Skeletal muscle tissue (tissue), 4 donors: ENCODE measurements around the gene STPG1. TPM values are rescaled to one million over a fixed set of nuclear protein-coding genes. Genes with fewer than 3 reads are reported as not detected.
"Not testable (repeated sequence)": the region's sequence is repeated elsewhere in the genome, so short reads cannot be mapped to it uniquely, and the experiment has no call there.

Experiments
- H3K27ac ChIP-seq: one replicate; pipeline ENCODE4 v1.7.0; 2013; ENCODE audit warnings: mild to moderate bottlenecking, low read depth, low read length, inconsistent platforms
- H3K27me3 ChIP-seq, 3 donors: one replicate each; pipeline ENCODE4 v1.7.0; 2013; ENCODE audit warnings: low read length in 3 of 3; ENCODE audit not compliant: control insufficient read depth in 3 of 3, insufficient read depth in 3 of 3
- H3K36me3 ChIP-seq, 3 donors: one replicate each; pipeline ENCODE4 v1.7.0; 2013; ENCODE audit warnings: low read length in 3 of 3; ENCODE audit not compliant: control insufficient read depth in 3 of 3, insufficient read depth in 3 of 3
- H3K4me1 ChIP-seq, 3 donors: one replicate each; pipeline ENCODE4 v1.7.0; 2013; ENCODE audit warnings: low read length in 3 of 3, mild to moderate bottlenecking in 3 of 3; ENCODE audit not compliant: control insufficient read depth in 3 of 3, insufficient read depth in 3 of 3
- H3K4me3 ChIP-seq, 3 donors: one replicate each; pipeline ENCODE4 v1.7.0; 2013; ENCODE audit warnings: low read length in 3 of 3
- H3K9ac ChIP-seq, 3 donors: one replicate each; pipeline ENCODE4 v1.7.0; 2013; ENCODE audit warnings: low read length in 3 of 3, mild to moderate bottlenecking in 3 of 3, moderate library complexity in 2 of 3, low read depth in 1 of 3
- H3K9me3 ChIP-seq, 3 donors: one replicate each; pipeline ENCODE4 v1.7.0; 2013; ENCODE audit warnings: low read length in 3 of 3; ENCODE audit not compliant: control insufficient read depth in 3 of 3
- total RNA-seq: library from RNA; depleted of rRNA; stranded (reverse); fragments of >200 nt; gene quantifications from one replicate; pipeline ENCODE4 v1.2.3, GENCODE V29; 2014
- donor health status: Osteomylitis.

STPG1 gene, protein sequence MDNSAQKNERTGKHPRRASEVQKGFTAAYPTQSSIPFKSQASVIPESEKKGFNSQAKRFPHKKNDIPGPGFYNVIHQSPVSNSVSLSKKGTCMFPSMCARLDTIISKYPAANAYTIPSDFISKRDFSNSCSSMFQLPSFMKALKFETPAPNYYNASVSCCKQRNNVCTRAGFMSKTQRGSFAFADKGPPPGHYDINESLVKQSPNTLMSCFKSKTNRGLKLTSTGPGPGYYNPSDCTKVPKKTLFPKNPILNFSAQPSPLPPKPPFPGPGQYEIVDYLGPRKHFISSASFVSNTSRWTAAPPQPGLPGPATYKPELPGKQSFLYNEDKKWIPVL
- 0.52 TPM for total RNA-seq

- Histone ChIP-seq H3K27ac (no peak within 1 kb of the TSS), H3K36me3 (no peaks in the 10 kb centered on the region), H3K4me1 (peaks cover 15 to 22% (median 20%) of the 10 kb centered on the region in 3 donors), H3K4me3 (peak within 1 kb of the TSS; percentile 72 to 94 (median 83)), H3K9ac (peak within 1 kb of the TSS; percentile 68 to 90 (median 86)), H3K27me3 (no peaks in the 10 kb centered on the region), H3K9me3 (no peaks in the 10 kb centered on the region)
These were observed at the start of gene STPG1 for GRCh38 chr1:24413350-24414163. STPG1 (minus strand) TSS chr1:24413782; CDS start chr1:24401388, 12,394 bp downstream.

- H3K27ac ChIP-seq, H3K4me3 ChIP-seq, H3K9me3 ChIP-seq, H3K4me1 ChIP-seq, H3K27me3 ChIP-seq, H3K9ac ChIP-seq: not testable (repeated sequence)
- H3K36me3 ChIP-seq, result peaks cover 4 to 19% (median 6%) of the 10 kb centered on the region in 3 donors
These were observed 48.5 kb upstream of the STPG1 start for GRCh38 chr1:24462128-24462527.

DNA sequence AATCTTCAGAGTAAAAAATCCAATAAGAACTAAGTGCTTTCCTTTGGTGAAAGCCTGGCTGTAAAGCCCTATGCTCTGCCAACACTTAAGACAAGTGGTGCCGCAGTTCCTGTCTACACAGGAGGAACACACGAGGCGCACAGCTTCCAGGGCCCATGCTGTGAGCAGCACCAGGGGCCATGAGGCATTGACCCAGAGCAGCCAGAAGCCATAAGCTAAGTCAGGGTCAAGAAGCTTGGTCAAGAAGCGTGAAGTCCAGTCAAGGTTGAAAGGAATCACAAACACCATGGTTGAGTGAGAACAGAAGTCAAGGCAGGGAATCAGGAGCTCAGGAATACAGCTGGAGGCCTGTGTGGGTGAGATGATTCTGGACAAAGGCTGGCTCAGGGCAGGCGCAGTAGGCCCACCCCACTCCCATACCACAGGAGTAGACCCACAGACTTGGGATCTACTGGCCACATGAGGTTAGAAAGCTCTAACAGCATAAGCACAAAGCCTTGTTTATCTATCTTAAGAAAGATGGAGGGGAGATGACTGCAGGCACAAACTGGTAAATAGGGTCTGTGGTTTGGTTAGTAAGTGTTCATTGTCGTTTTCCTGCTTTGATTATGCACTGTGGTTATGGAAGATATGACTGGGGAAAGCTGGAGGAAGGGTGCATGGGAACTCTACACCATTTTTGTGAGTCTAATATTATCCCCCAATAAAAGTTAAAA, 46.1 kb upstream of the STPG1 start:
- H3K9me3 ChIP-seq, result no peaks in the 10 kb centered on the region
- H3K27me3 ChIP-seq, result no peaks in the 10 kb centered on the region
- no peak overlapping the region for H3K4me3 ChIP-seq
- no peak overlapping the region for H3K27ac ChIP-seq
- no peaks in the 10 kb centered on the region for H3K4me1 ChIP-seq
- peaks cover 4 to 20% (median 9%) of the 10 kb centered on the region in 3 donors for H3K36me3 ChIP-seq
- H3K9ac ChIP-seq, result no peak overlapping the region

- no peaks in the 10 kb centered on the region for H3K4me1 ChIP-seq
- H3K36me3 ChIP-seq, result peaks cover 8 to 24% (median 9%) of the 10 kb centered on the region in 3 donors
- no peak overlapping the region for H3K9ac ChIP-seq
- H3K27ac ChIP-seq, result no peak overlapping the region
- no peaks in the 10 kb centered on the region for H3K27me3 ChIP-seq
- no peak overlapping the region for H3K4me3 ChIP-seq
- H3K9me3 ChIP-seq, result no peaks in the 10 kb centered on the region
These were observed 44.3 kb upstream of the STPG1 start for GRCh38 chr1:24457866-24458265.

DNA sequence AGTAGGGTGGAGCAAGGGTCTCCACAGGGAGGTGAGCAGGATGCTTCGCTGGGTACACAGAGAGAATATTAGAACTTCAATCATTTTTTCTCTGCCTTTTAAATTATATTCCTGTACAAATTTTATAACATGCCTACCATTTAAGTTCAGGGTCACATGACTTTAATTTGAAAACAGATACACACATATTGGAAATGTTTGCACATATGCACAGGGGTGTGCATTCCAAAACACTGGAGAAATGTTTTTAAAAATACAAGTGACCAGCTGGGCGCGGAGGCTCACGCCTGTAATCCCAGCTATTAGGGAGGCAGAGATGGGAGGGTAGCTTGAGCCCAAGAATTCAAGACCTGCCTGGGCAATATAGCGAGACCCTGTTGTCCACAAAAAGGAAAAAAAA, 41.7 kb upstream of the STPG1 start:
- Histone ChIP-seq H3K27ac (no peak overlapping the region), H3K9ac (no peak overlapping the region), H3K36me3 (peaks cover 8 to 28% (median 13%) of the 10 kb centered on the region in 3 donors), H3K4me1 (no peaks in the 10 kb centered on the region), H3K4me3 (no peak overlapping the region), H3K27me3 (no peaks in the 10 kb centered on the region), H3K9me3 (no peaks in the 10 kb centered on the region)

- Histone ChIP-seq H3K27me3 (no peaks in the 10 kb centered on the region), H3K36me3 (peaks cover 6 to 27% (median 13%) of the 10 kb centered on the region in 3 donors), H3K9me3 (no peaks in the 10 kb centered on the region), H3K4me1 (no peaks in the 10 kb centered on the region), H3K27ac (no peak overlapping the region), H3K9ac (no peak overlapping the region), H3K4me3 (no peak overlapping the region)
These were observed 41.1 kb upstream of the STPG1 start for GRCh38 chr1:24454673-24455072.

GRCh38 chr1:24452922-24453485, 39.4 kb upstream of the STPG1 start:
- Histone ChIP-seq H3K27ac (no peak overlapping the region), H3K27me3 (no peaks in the 10 kb centered on the region), H3K4me3 (no peak overlapping the region), H3K9me3 (no peaks in the 10 kb centered on the region), H3K9ac (no peak overlapping the region), H3K36me3 (peaks cover 8 to 23% (median 13%) of the 10 kb centered on the region in 3 donors), H3K4me1 (no peaks in the 10 kb centered on the region)

GRCh38 chr1:24451746-24452145, 38.2 kb upstream of the STPG1 start:
- Histone ChIP-seq H3K36me3 (peaks cover 5 to 19% (median 9%) of the 10 kb centered on the region in 3 donors), H3K9ac (no peak overlapping the region)

GRCh38 chr1:24450857-24451397, 37.3 kb upstream of the STPG1 start:
- Histone ChIP-seq H3K9me3 (no peaks in the 10 kb centered on the region), H3K4me3 (no peak overlapping the region), H3K36me3 (peaks cover 4 to 15% (median 9%) of the 10 kb centered on the region in 3 donors), H3K9ac (no peak overlapping the region), H3K27me3 (no peaks in the 10 kb centered on the region), H3K27ac (no peak overlapping the region), H3K4me1 (no peaks in the 10 kb centered on the region)

More at GRCh38 chr1:24451746-24452145, 38.2 kb upstream of the STPG1 start:
- no peak overlapping the region for H3K4me3 ChIP-seq
- no peak overlapping the region for H3K27ac ChIP-seq
- no peaks in the 10 kb centered on the region for H3K4me1 ChIP-seq
- H3K27me3 ChIP-seq, result no peaks in the 10 kb centered on the region
- no peaks in the 10 kb centered on the region for H3K9me3 ChIP-seq
